Lung microvascular endothelial cell (primary cell): ENCODE measurements around the gene IL18RAP. TPM values are rescaled to one million over a fixed set of nuclear protein-coding genes. Genes with fewer than 3 reads are reported as not detected.

Experiments
- DNase-seq, 2 donors: peaks; one replicate each; pipeline versions ENCODE4 v3.0.0 to v3.0.0-alpha.2; 2010; ENCODE audit warnings: low read depth in 2 of 2
- total RNA-seq: library from RNA; depleted of rRNA; stranded (reverse); fragments of >200 nt; gene quantifications from 2 replicates; pipeline ENCODE4 v1.2.1, GENCODE V29; 2014

The IL18RAP gene
- total RNA-seq, 1 donor from 2014 or later, result not detected

GRCh38 chr2:102423368-102423767, 408 bp downstream of the IL18RAP start:
- DNase-seq, result no peak

GRCh38 chr2:102424754-102425153, 1.8 kb downstream of the IL18RAP start:
- no peak for DNase-seq

- DNase-seq, result no peak
Observed at GRCh38 chr2:102425441-102426132, 2.6 kb downstream of the IL18RAP start.

GRCh38 chr2:102427249-102427648, 4.3 kb downstream of the IL18RAP start:
- no peak for DNase-seq

GRCh38 chr2:102428573-102428972, 5.6 kb downstream of the IL18RAP start:
- no peak for DNase-seq

GRCh38 chr2:102432386-102432785, 9.4 kb downstream of the IL18RAP start:
- DNase-seq, result no peak

- DNase-seq, result no peak
Observed at GRCh38 chr2:102433973-102434654, 11.2 kb downstream of the IL18RAP start.

- DNase-seq, result no peak
Observed at GRCh38 chr2:102434655-102435381, 11.9 kb downstream of the IL18RAP start.

GRCh38 chr2:102435741-102436140, 12.8 kb downstream of the IL18RAP start:
- DNase-seq, result no peak

- peak in 1 of 2 donors; percentile 86 for DNase-seq
Observed at GRCh38 chr2:102436323-102436722, 13.4 kb downstream of the IL18RAP start.

GRCh38 chr2:102437122-102437521, 14.2 kb downstream of the IL18RAP start:
- DNase-seq, result no peak

- no peak for DNase-seq
Observed at GRCh38 chr2:102438111-102438510, 15.2 kb downstream of the IL18RAP start.

GRCh38 chr2:102438578-102438977, 15.6 kb downstream of the IL18RAP start:
- no peak for DNase-seq

GRCh38 chr2:102439065-102439695, 16.2 kb downstream of the IL18RAP start:
- DNase-seq, result peak; percentile 14 to 28

GRCh38 chr2:102442967-102443828, 20.2 kb downstream of the IL18RAP start:
- DNase-seq, result peak; percentile 48 to 55

- DNase-seq, result no peak
Observed at GRCh38 chr2:102444233-102444632, 21.3 kb downstream of the IL18RAP start.

GRCh38 chr2:102446936-102447335, 24.0 kb downstream of the IL18RAP start:
- DNase-seq, result no peak

GRCh38 chr2:102449370-102449974, 26.5 kb downstream of the IL18RAP start:
- DNase-seq, result peak; percentile 51 to 64

GRCh38 chr2:102451968-102452367, 29.0 kb downstream of the IL18RAP start:
- no peak for DNase-seq

GRCh38 chr2:102453501-102453900, 30.5 kb downstream of the IL18RAP start:
- DNase-seq, result no peak
